SK-N-MC (cell line): ENCODE data around the gene CACNA1B.

Experiments
- EZH2 ChIP-seq: fragments of 200-600 bp; sonication (generic); IDR thresholded peaks from one replicate; pipeline ENCODE4 v1.6.1; 2017; ENCODE audit warnings: antibody characterized with exemption
- FOXP2 ChIP-seq: optimal IDR thresholded peaks from 2 replicates; pipeline ENCODE3; 2011; ENCODE audit warnings: mild to moderate bottlenecking, moderate library complexity; ENCODE audit not compliant: insufficient read depth; ENCODE audit errors: extremely low read length, control extremely low read depth
- POLR2AphosphoS5 ChIP-seq: IDR thresholded peaks from 2 replicates; pipeline ENCODE4 v1.6.1; 2012; ENCODE audit warnings: mild to moderate bottlenecking, low read depth, low read length, borderline replicate concordance

- no peak for TF ChIP-seq POLR2AphosphoS5
- TF ChIP-seq EZH2: no peak
- TF ChIP-seq FOXP2: no peak
Observed at GRCh38 chr9:137955586-137955985, 78.0 kb downstream of the CACNA1B start.
